Keratinocyte (primary cell): ENCODE results near the gene TSPAN4. TPM values are rescaled to one million over a fixed set of nuclear protein-coding genes. Genes with fewer than 3 reads are reported as not detected.

Experiments
- DNase-seq: peaks from one replicate; pipeline ENCODE4 v3.0.0-alpha.2; 2011; ENCODE audit warnings: low read depth, missing footprints, low spot score
- FAIRE-seq: peaks from 2 replicates; lab custom pipeline; 2011; peaks lifted over from hg19 to GRCh38; lab: Jason Lieb, UNC
- H2AFZ ChIP-seq: 2 replicates; pipeline ENCODE4 v1.6.0; 2012; ENCODE audit warnings: low read length, control low read depth, inconsistent platforms; ENCODE audit not compliant: control insufficient read depth
- H3K27ac ChIP-seq: 2 replicates; pipeline ENCODE4 v1.5.1; 2011; ENCODE audit warnings: low read length; ENCODE audit not compliant: control insufficient read depth, insufficient read depth
- H3K27me3 ChIP-seq: 3 replicates; pipeline ENCODE4 v1.6.0; 2011; ENCODE audit warnings: low read length; ENCODE audit not compliant: control insufficient read depth, insufficient read depth; ENCODE audit errors: extremely low read depth
- H3K36me3 ChIP-seq, 2 experiments: 2 replicates in 1 of 2; 3 replicates in 1 of 2; pipeline ENCODE4 v1.5.1; 2011; ENCODE audit warnings: low read length in 2 of 2, mild to moderate bottlenecking in 1 of 2; ENCODE audit not compliant: control insufficient read depth in 2 of 2, insufficient read depth in 2 of 2; ENCODE audit errors: extremely low read depth in 1 of 2
- H3K4me1 ChIP-seq: 3 replicates; pipeline ENCODE4 v1.5.1; 2011; ENCODE audit warnings: low read length; ENCODE audit not compliant: control insufficient read depth, insufficient read depth; ENCODE audit errors: extremely low read depth
- H3K4me2 ChIP-seq: 3 replicates; pipeline ENCODE4 v1.6.0; 2011; ENCODE audit warnings: low read depth, low read length; ENCODE audit not compliant: control insufficient read depth, insufficient read depth; ENCODE audit errors: extremely low read depth
- H3K4me3 ChIP-seq, 3 experiments: fragments of 200-600 bp in 1 of 3; sonication (generic) in 1 of 3; 2 replicates in 2 of 3; 3 replicates in 1 of 3; pipeline ENCODE4 v1.5.1; 2011 to 2016; ENCODE audit warnings: low read length in 3 of 3, mild to moderate bottlenecking in 3 of 3, control low read depth in 2 of 3, inconsistent platforms in 1 of 3, low read depth in 1 of 3, mixed read lengths in 1 of 3, mixed run types in 1 of 3, moderate library complexity in 1 of 3; ENCODE audit not compliant: control insufficient read depth in 2 of 3, insufficient read depth in 2 of 3; ENCODE audit errors: extremely low read depth in 1 of 3
- H3K79me2 ChIP-seq: 2 replicates; pipeline ENCODE4 v1.6.0; 2012; ENCODE audit warnings: low read length; ENCODE audit not compliant: control insufficient read depth, insufficient read depth
- H3K9ac ChIP-seq: 3 replicates; pipeline ENCODE4 v1.6.0; 2011; ENCODE audit warnings: low read length; ENCODE audit not compliant: control insufficient read depth, insufficient read depth; ENCODE audit errors: extremely low read depth
- H3K9me1 ChIP-seq: 3 replicates; pipeline ENCODE4 v1.6.0; 2011; ENCODE audit warnings: low read length; ENCODE audit not compliant: control insufficient read depth, insufficient read depth; ENCODE audit errors: extremely low read depth
- H3K9me3 ChIP-seq: 2 replicates; pipeline ENCODE4 v1.5.1; 2012; ENCODE audit warnings: low read depth, low read length; ENCODE audit not compliant: control insufficient read depth
- H4K20me1 ChIP-seq: 3 replicates; pipeline ENCODE4 v1.6.0; 2011; ENCODE audit warnings: low read length; ENCODE audit not compliant: control insufficient read depth, insufficient read depth; ENCODE audit errors: extremely low read depth
- CTCF ChIP-seq, 3 experiments: IDR thresholded peaks in 1 of 3; conservative IDR thresholded peaks in 1 of 3; optimal IDR thresholded peaks in 1 of 3; 2 replicates in 2 of 3; 3 replicates in 1 of 3; pipeline versions ENCODE3 to v1.5.1; 2011; ENCODE audit warnings: low read length in 3 of 3, mild to moderate bottlenecking in 3 of 3, moderate library complexity in 2 of 3, control low read depth in 1 of 3, inconsistent platforms in 1 of 3; ENCODE audit not compliant: insufficient read depth in 2 of 3; ENCODE audit errors: extremely low read depth in 1 of 3
- EZH2 ChIP-seq: IDR thresholded peaks from one replicate; pipeline ENCODE4 v1.6.1; 2012; ENCODE audit warnings: inconsistent platforms, mild to moderate bottlenecking, low read length, moderate library complexity
- dilution Hi-C: fragments of 300-500 bp; cut with MboI; formaldehyde crosslinking; loops from one replicate; pipeline ENCODE4 v1.7.0; 2020; ENCODE audit warnings: low sequenced_read_pairs; ENCODE audit not compliant: extremely low pct_ligation_motif_present
- polyA plus RNA-seq, 5 experiments: library from polyadenylated mRNA; depleted of rRNA in 3 of 5; stranded (reverse) in 3 of 5; stranded (forward) in 1 of 5; unstranded in 1 of 5; fragments of >200 nt; gene quantifications; 1 replicate in 1 of 5; 2 replicates in 3 of 5; 3 replicates in 1 of 5; pipeline versions ENCODE4 v1.2.1 to v1.2.3, GENCODE V29; 2011 to 2012; ENCODE audit warnings: missing spikeins in 2 of 5, low read depth in 1 of 5, low replicate concordance in 1 of 5

The TSPAN4 gene
- polyA plus RNA-seq, 1 donor (not counting 4 experiments of a cell fraction or from before 2014, with no cell fraction given): 42.1 TPM

DNA sequence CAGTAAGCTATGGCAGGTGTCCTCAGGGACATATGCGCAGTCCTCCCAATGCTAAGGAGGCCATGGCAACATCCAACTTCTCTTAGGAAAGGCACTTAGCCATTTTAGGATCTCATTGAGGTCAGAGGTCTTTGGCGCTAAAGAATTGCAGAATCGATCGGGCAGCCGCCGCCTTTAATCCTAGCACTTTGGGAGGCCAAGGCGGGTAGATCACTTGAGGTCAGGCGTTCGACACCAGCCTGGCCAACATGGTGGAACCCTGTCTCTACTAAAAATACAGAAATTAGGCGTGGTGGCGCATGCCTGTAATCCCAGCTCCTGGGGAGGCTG, 69.2 kb downstream of the TSPAN4 start:
- DNase-seq (no peak), FAIRE-seq (no peak)
- dilution Hi-C loops: no loop called here
- H3K4me1 ChIP-seq: peaks cover 12% of the 10 kb centered on the region
- H3K4me2 ChIP-seq: peak overlapping the region; percentile 77
- no peaks in the 10 kb centered on the region for H3K27me3 ChIP-seq
- H3K36me3 ChIP-seq: no peaks in the 10 kb centered on the region
- H4K20me1 ChIP-seq: no peaks in the 10 kb centered on the region
- H3K9me1 ChIP-seq: no peaks in the 10 kb centered on the region
- H3K9me3 ChIP-seq: no peaks in the 10 kb centered on the region
- TF ChIP-seq CTCF (optimal IDR thresholded peaks at IDR 0.05 in 1 of 3, IDR thresholded peaks at IDR 0.05 in 1 of 3, conservative IDR thresholded peaks at IDR 0.05 in 1 of 3; ENCODE audit: extremely low read depth in 1 of 3, insufficient read depth in 2 of 3, low read length in 3 of 3) (no peak), EZH2 (no peak)
- H3K4me3 ChIP-seq: peak overlapping the region in 1 of 3 experiments; percentile 67
- H3K9ac ChIP-seq: no peak overlapping the region
- H2AFZ ChIP-seq: no peak overlapping the region
- H3K79me2 ChIP-seq: peaks cover 24% of the 10 kb centered on the region
- H3K27ac ChIP-seq: no peak overlapping the region

- dilution Hi-C loops: no loop called here
- H3K79me2 ChIP-seq: peaks cover 24% of the 10 kb centered on the region
- no peak overlapping the region for H3K27ac ChIP-seq
- no peaks in the 10 kb centered on the region for H3K27me3 ChIP-seq
- H4K20me1 ChIP-seq: no peaks in the 10 kb centered on the region
- no peak for TF ChIP-seq CTCF (optimal IDR thresholded peaks at IDR 0.05 in 1 of 3, IDR thresholded peaks at IDR 0.05 in 1 of 3, conservative IDR thresholded peaks at IDR 0.05 in 1 of 3; ENCODE audit: extremely low read depth in 1 of 3, insufficient read depth in 2 of 3, low read length in 3 of 3)
- no peak for TF ChIP-seq EZH2
- no peak overlapping the region for H2AFZ ChIP-seq
- no peak overlapping the region for H3K9ac ChIP-seq
- no peaks in the 10 kb centered on the region for H3K9me1 ChIP-seq
- no peak overlapping the region for H3K4me2 ChIP-seq
- no peak for DNase-seq
- H3K4me3 ChIP-seq: no peak overlapping the region
- no peaks in the 10 kb centered on the region for H3K9me3 ChIP-seq
- no peak for FAIRE-seq
- peaks cover 12% of the 10 kb centered on the region for H3K4me1 ChIP-seq
- no peaks in the 10 kb centered on the region for H3K36me3 ChIP-seq
Measured at GRCh38 chr11:912266-912665, 69.6 kb downstream of the TSPAN4 start.
